PC-3 (cell line): ENCODE measurements around the gene FUT1. TPM values are rescaled to one million over a fixed set of nuclear protein-coding genes. Genes with fewer than 3 reads are reported as not detected.
A peak's percentile ranks its signal among the peaks of the same experiment; 100 is the strongest.
"Not testable (repeated sequence)": the region's sequence is repeated elsewhere in the genome, so short reads cannot be mapped to it uniquely, and the experiment has no call there.

Experiments used
- ATAC-seq: fragments of 200-7000 bp; cut with Tn5 transposase; 2 replicates; pipeline ENCODE4 v1.9.1; 2020; ENCODE audit warnings: mild to moderate bottlenecking, moderate library complexity
- BruUV-seq: library from RNA; stranded (reverse); fragments of 400-500 nt; replicated peaks from 2 replicates; lab custom pipeline; 2021; lab: Mats Ljungman, UMichigan
- CTCF ChIA-PET: fragments of 300-600 bp; sonication (Branson Sonifier 250); formaldehyde crosslinking; loops from one replicate; lab custom pipeline; 2022; ENCODE audit warnings: antibody characterized with exemption; lab: Charles Lee
- POLR2A ChIA-PET: fragments of 300-600 bp; sonication (Branson Sonifier 250); formaldehyde crosslinking; loops from one replicate; lab custom pipeline; 2022; ENCODE audit warnings: antibody characterized with exemption; ENCODE audit not compliant: unreplicated experiment; lab: Charles Lee
- DNase-seq: peaks from one replicate; pipeline ENCODE4 v3.0.0-alpha.2; 2015
- H2AFZ ChIP-seq: fragments of 300-600 bp; sonication (generic); 2 replicates; pipeline ENCODE4 v1.6.0; 2016; ENCODE audit warnings: antibody characterized with exemption, low read length
- H3F3A ChIP-seq: fragments of 300-600 bp; sonication (generic); one replicate; pipeline ENCODE4 v1.6.0; 2017; ENCODE audit warnings: antibody characterized with exemption, low read length, control low read depth, mild to moderate bottlenecking; ENCODE audit not compliant: unreplicated experiment
- H3K27ac ChIP-seq: fragments of 300-600 bp; sonication (generic); 2 replicates; pipeline ENCODE4 v1.5.1; 2016; ENCODE audit warnings: mild to moderate bottlenecking, low read length
- H3K27me3 ChIP-seq: fragments of 300-600 bp; sonication (generic); 2 replicates; pipeline ENCODE4 v1.6.1; 2016; ENCODE audit warnings: low read length, mixed read lengths
- H3K36me3 ChIP-seq: fragments of 300-600 bp; sonication (generic); 2 replicates; pipeline ENCODE4 v1.6.1; 2016; ENCODE audit warnings: low read depth, mixed run types, low read length, mixed read lengths
- H3K4me1 ChIP-seq: fragments of 300-600 bp; sonication (generic); 2 replicates; pipeline ENCODE4 v1.5.1; 2016; ENCODE audit warnings: low read length; ENCODE audit not compliant: insufficient read depth
- H3K4me2 ChIP-seq: fragments of 300-600 bp; sonication (generic); 2 replicates; pipeline ENCODE4 v1.6.0; 2016; ENCODE audit warnings: low read length
- H3K4me3 ChIP-seq: fragments of 300-600 bp; sonication (generic); 2 replicates; pipeline ENCODE4 v1.5.1; 2016; ENCODE audit warnings: mild to moderate bottlenecking, low read length, mixed read lengths
- H3K79me2 ChIP-seq: fragments of 300-600 bp; sonication (generic); 2 replicates; pipeline ENCODE4 v1.6.1; 2017; ENCODE audit warnings: low read length, mixed read lengths
- H3K9ac ChIP-seq: fragments of 300-600 bp; sonication (generic); 2 replicates; pipeline ENCODE4 v1.6.0; 2016; ENCODE audit warnings: mild to moderate bottlenecking, low read length
- H3K9me2 ChIP-seq: fragments of 300-600 bp; sonication (generic); replicated peaks from 2 replicates; pipeline ENCODE4 v1.6.1; 2016; ENCODE audit warnings: mixed run types, low read length, mixed read lengths
- H3K9me3 ChIP-seq: fragments of 300-600 bp; sonication (generic); 2 replicates; pipeline ENCODE4 v1.6.1; 2016; ENCODE audit warnings: low read length, mixed read lengths
- H4K20me1 ChIP-seq: fragments of 300-600 bp; sonication (generic); 2 replicates; pipeline ENCODE4 v1.6.1; 2016; ENCODE audit warnings: low read length, mixed read lengths
- CTCF ChIP-seq: fragments of 300-600 bp; sonication (generic); conservative IDR thresholded peaks from 2 replicates; pipeline ENCODE4 v1.5.1; 2017; ENCODE audit warnings: antibody characterized with exemption, low read depth, mild to moderate bottlenecking, low read length
- EZH2 ChIP-seq: fragments of 300-600 bp; sonication (generic); IDR thresholded peaks from one replicate; pipeline ENCODE4 v1.6.1; 2017; ENCODE audit warnings: antibody characterized with exemption, mild to moderate bottlenecking, low read length; ENCODE audit not compliant: unreplicated experiment
- EZH2phosphoT487 ChIP-seq: fragments of 300-600 bp; sonication (generic); IDR thresholded peaks from 2 replicates; pipeline ENCODE4 v1.6.1; 2018; ENCODE audit warnings: mild to moderate bottlenecking, antibody characterized with exemption, low read length, borderline replicate concordance
- intact Hi-C: fragments of 100-400 bp; cut with micrococcal nuclease; formaldehyde crosslinking; loops from 2 replicates; pipeline ENCODE4 v1.9.0; 2023
- total RNA-seq: library from RNA; depleted of rRNA; stranded (reverse); fragments of >200 nt; gene quantifications from 2 replicates; pipeline ENCODE4 v1.2.3, GENCODE V29; 2014

The FUT1 gene
- total RNA-seq, 1 experiment from 2014 or later = 4.6 TPM

- no peaks in the 10 kb centered on the region for H3K27me3 ChIP-seq
- no peak overlapping the region for H3K4me3 ChIP-seq
- no peak for ATAC-seq
- no peaks in the 10 kb centered on the region for H3K9me2 ChIP-seq
- H3K27ac ChIP-seq = no peak overlapping the region
- no peak overlapping the region for H3K9ac ChIP-seq
- H2AFZ ChIP-seq = peak overlapping the region; percentile 63; the same call in 1 of the 2 replicates
- H3F3A ChIP-seq = no peaks in the 10 kb centered on the region
- TF ChIP-seq EZH2phosphoT487 (no peak), EZH2 (no peak), CTCF (no peak)
- H3K4me2 ChIP-seq = no peak overlapping the region
- H3K36me3 ChIP-seq = no peaks in the 10 kb centered on the region
- no peaks in the 10 kb centered on the region for H3K79me2 ChIP-seq
- BruUV-seq = no TSS peak
- no peaks in the 10 kb centered on the region for H3K4me1 ChIP-seq
- CTCF ChIA-PET = no interaction called here
- POLR2A ChIA-PET = no interaction called here
- intact Hi-C loops = no loop called here
- peak; percentile 34 for DNase-seq
- H3K9me3 ChIP-seq = no peaks in the 10 kb centered on the region
- H4K20me1 ChIP-seq = no peaks in the 10 kb centered on the region
Measured at GRCh38 chr19:48770734-48771472, 18.5 kb upstream of the FUT1 start.

GRCh38 chr19:48770266-48770665 lies 17.8 kb upstream of the FUT1 start:
- no peaks in the 10 kb centered on the region for H3K4me1 ChIP-seq
- no peaks in the 10 kb centered on the region for H4K20me1 ChIP-seq
- H3K27me3 ChIP-seq = no peaks in the 10 kb centered on the region
- POLR2A ChIA-PET = no interaction called here
- H3K27ac ChIP-seq = no peak overlapping the region
- CTCF ChIA-PET = no interaction called here
- no peak for TF ChIP-seq EZH2phosphoT487
- no peak for TF ChIP-seq EZH2
- TF ChIP-seq CTCF = no peak
- ATAC-seq (no peak), DNase-seq (no peak)
- H2AFZ ChIP-seq = no peak overlapping the region
- no peak overlapping the region for H3K4me3 ChIP-seq
- no peaks in the 10 kb centered on the region for H3K9me3 ChIP-seq
- no peak overlapping the region for H3K4me2 ChIP-seq
- BruUV-seq = no TSS peak
- no peaks in the 10 kb centered on the region for H3F3A ChIP-seq
- intact Hi-C loops = no loop called here
- H3K36me3 ChIP-seq = no peaks in the 10 kb centered on the region
- no peak overlapping the region for H3K9ac ChIP-seq
- H3K9me2 ChIP-seq = no peaks in the 10 kb centered on the region
- H3K79me2 ChIP-seq = no peaks in the 10 kb centered on the region

- H3K9me3 ChIP-seq = no peaks in the 10 kb centered on the region
- no peak for DNase-seq
- no peak overlapping the region for H3K4me3 ChIP-seq
- intact Hi-C loops = no loop called here
- ChIA-PET POLR2A (no interaction called here), CTCF (no interaction called here)
- H3K4me1 ChIP-seq = no peaks in the 10 kb centered on the region
- no peaks in the 10 kb centered on the region for H3K79me2 ChIP-seq
- no peaks in the 10 kb centered on the region for H3K9me2 ChIP-seq
- H3K36me3 ChIP-seq = no peaks in the 10 kb centered on the region
- BruUV-seq = no TSS peak
- H3K27me3 ChIP-seq = no peaks in the 10 kb centered on the region
- H4K20me1 ChIP-seq = no peaks in the 10 kb centered on the region
- no peak for ATAC-seq
- no peak overlapping the region for H3K4me2 ChIP-seq
- no peak overlapping the region for H3K27ac ChIP-seq
- H3K9ac ChIP-seq = no peak overlapping the region
- TF ChIP-seq EZH2phosphoT487 (no peak), CTCF (no peak), EZH2 (no peak)
- H2AFZ ChIP-seq = no peak overlapping the region
- H3F3A ChIP-seq = no peaks in the 10 kb centered on the region
Measured at GRCh38 chr19:48768994-48769713, 16.7 kb upstream of the FUT1 start.

GRCh38 chr19:48768171-48768753 lies 15.8 kb upstream of the FUT1 start:
- H3K79me2 ChIP-seq, ATAC-seq, H3K36me3 ChIP-seq, H3K4me3 ChIP-seq, H3K4me1 ChIP-seq, H3K9me2 ChIP-seq, intact Hi-C loops, H3K27me3 ChIP-seq, POLR2A ChIA-PET, H3F3A ChIP-seq, H4K20me1 ChIP-seq, H3K4me2 ChIP-seq, H3K27ac ChIP-seq, H3K9me3 ChIP-seq, DNase-seq, BruUV-seq, H2AFZ ChIP-seq, H3K9ac ChIP-seq, CTCF ChIA-PET: not testable (repeated sequence)
